ENCODE measurements around the gene KCND3.

The KCND3 gene

DNA sequence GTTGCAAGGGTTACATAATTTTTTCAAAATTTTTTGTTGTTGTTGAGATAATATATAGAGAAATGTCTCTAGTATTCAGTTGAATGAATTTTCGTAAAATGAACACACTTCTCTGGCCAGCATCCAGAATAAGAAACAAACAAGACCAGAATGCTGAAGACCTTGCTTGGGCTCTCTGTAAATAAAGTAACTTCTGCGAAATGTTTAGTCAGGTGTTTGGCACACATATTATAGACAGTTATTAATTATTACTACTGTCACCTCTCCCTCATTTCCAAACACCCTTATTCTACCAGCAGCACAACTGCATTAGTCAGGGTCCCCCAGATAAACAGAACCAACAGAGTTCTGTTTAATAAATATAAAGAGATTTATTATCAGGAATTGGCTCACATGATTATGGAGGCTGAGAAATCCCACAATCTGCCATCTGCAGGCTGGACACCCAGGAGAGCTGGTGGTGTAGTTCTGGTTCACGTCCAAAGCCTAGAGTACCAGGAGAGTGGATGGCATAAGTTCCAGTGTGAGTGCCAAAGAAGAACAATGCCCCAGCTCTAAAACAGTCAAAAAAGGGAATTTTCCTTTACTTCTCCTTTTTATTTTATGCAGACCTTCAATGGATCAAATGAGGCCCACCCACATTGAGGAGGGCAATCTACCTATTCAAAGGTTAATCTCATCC is 44.1 kb upstream of the KCND3 start:
- TF ChIP-seq TSHZ2 (CRISPR knock-in tag; IDR thresholded peaks at IDR 0.05) = no peak
- TF ChIP-seq ZNF70 (CRISPR knock-in tag; IDR thresholded peaks at IDR 0.05) = no peak
- TF ChIP-seq GLIS3 (CRISPR knock-in tag; IDR thresholded peaks at IDR 0.05) = no peak
- no peak for TF ChIP-seq ZFP30 (CRISPR knock-in tag; IDR thresholded peaks at IDR 0.05)
- no peak for TF ChIP-seq SNAI2 (CRISPR knock-in tag; IDR thresholded peaks at IDR 0.05)
- TF ChIP-seq BACH2 (CRISPR knock-in tag; IDR thresholded peaks at IDR 0.05; ENCODE audit: borderline replicate concordance) = no peak
- no peak for TF ChIP-seq ARNTL (CRISPR knock-in tag; IDR thresholded peaks at IDR 0.05; ENCODE audit: borderline replicate concordance, low read depth)
- ATAC-seq = no peak

DNA sequence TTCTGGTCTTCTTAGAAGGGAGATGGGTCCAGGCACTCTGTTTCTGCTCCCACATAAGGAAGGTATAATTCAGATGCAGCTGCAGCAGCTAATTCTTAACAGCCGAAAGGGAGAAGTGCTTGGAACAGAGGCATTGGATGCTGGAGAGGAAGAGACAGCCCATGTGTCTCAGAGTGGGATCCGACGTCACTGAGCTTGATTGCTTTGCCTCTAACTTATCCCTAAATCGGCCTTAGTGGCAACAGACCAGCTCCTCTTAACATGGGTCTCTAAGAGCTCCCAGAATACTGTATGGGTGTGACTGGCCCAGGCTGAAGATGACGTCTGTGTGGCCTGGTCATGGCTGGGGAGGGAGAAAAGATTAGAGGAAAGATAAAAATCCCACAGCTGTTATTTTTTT is 40.7 kb upstream of the KCND3 start:
- TF ChIP-seq RARB (CRISPR knock-in tag; IDR thresholded peaks at IDR 0.05) (no peak), SNAI2 (CRISPR knock-in tag; IDR thresholded peaks at IDR 0.05) (no peak), BACH2 (CRISPR knock-in tag; IDR thresholded peaks at IDR 0.05; ENCODE audit: borderline replicate concordance) (no peak), TSHZ2 (CRISPR knock-in tag; IDR thresholded peaks at IDR 0.05) (no peak), ISL1 (CRISPR knock-in tag; IDR thresholded peaks at IDR 0.05) (no peak), PATZ1 (CRISPR knock-in tag; IDR thresholded peaks at IDR 0.05; ENCODE audit: borderline replicate concordance) (no peak), CREB5 (CRISPR knock-in tag; IDR thresholded peaks at IDR 0.05; ENCODE audit: low read depth) (no peak), ZNF565 (CRISPR knock-in tag; conservative IDR thresholded peaks at IDR 0.05; ENCODE audit: low read depth) (no peak), CSDC2 (CRISPR knock-in tag; IDR thresholded peaks at IDR 0.05) (no peak), ZNF70 (CRISPR knock-in tag; IDR thresholded peaks at IDR 0.05) (no peak), POU6F1 (CRISPR knock-in tag; IDR thresholded peaks at IDR 0.05; ENCODE audit: borderline replicate concordance, low read depth) (no peak)
- ATAC-seq = no peak

DNA sequence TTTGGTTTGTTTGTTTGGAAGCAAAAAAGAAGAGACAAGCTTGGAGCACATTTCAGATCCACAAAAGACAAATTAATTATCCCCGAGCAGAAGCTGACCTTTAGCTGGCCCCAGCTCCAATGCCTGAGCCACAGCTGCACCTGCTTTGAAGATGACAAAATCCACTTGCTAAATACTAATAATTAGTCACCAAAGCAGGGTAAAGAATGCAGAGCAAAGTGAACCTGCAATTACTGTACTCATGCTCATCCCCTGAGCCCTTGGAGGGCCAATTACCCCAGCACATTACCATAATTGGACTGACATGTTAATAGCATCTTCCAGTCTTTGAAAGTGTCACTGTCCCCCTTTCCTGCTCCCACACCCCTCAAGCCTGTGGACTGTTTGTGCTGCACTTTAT is 38.2 kb upstream of the KCND3 start:
- TF ChIP-seq PATZ1 (CRISPR knock-in tag; IDR thresholded peaks at IDR 0.05; ENCODE audit: borderline replicate concordance) (no peak), GLIS3 (CRISPR knock-in tag; IDR thresholded peaks at IDR 0.05) (no peak), ZFP3 (CRISPR knock-in tag; IDR thresholded peaks at IDR 0.05) (no peak), ISL1 (CRISPR knock-in tag; IDR thresholded peaks at IDR 0.05) (no peak), SNAI2 (CRISPR knock-in tag; IDR thresholded peaks at IDR 0.05) (no peak), BACH2 (CRISPR knock-in tag; IDR thresholded peaks at IDR 0.05; ENCODE audit: borderline replicate concordance) (no peak), ARNTL (CRISPR knock-in tag; IDR thresholded peaks at IDR 0.05; ENCODE audit: borderline replicate concordance, low read depth) (no peak), CREB5 (CRISPR knock-in tag; IDR thresholded peaks at IDR 0.05; ENCODE audit: low read depth) (no peak), TSHZ2 (CRISPR knock-in tag; IDR thresholded peaks at IDR 0.05) (no peak), RARB (CRISPR knock-in tag; IDR thresholded peaks at IDR 0.05) (no peak)

More for the DNA sequence above, 38.2 kb upstream of the KCND3 start:
- no peak for ATAC-seq

Data from SK-N-SH treated with all-trans-retinoic acid at 6 μM for 48 hours (cell line).